Neural cell (in vitro differentiated cells): ENCODE results near the gene TMEM255B.

ENCODE experiments used
- CTCF ChIP-seq: fragments of 450-650 bp; IDR thresholded peaks from 2 replicates; pipeline ENCODE4 v1.5.1; 2014; ENCODE audit warnings: antibody characterized with exemption, mild to moderate bottlenecking, moderate library complexity; ENCODE audit not compliant: poor library complexity, severe bottlenecking
- EP300 ChIP-seq: fragments of 450-650 bp; conservative IDR thresholded peaks from 2 replicates; pipeline ENCODE4 v1.6.1; 2014; ENCODE audit warnings: antibody characterized with exemption, mild to moderate bottlenecking, moderate library complexity; ENCODE audit not compliant: poor library complexity, severe bottlenecking
- EZH2 ChIP-seq: fragments of 200-600, 300-800 bp; shearing (Covaris generic), sonication (generic); IDR thresholded peaks from 2 replicates; pipeline ENCODE4 v1.6.1; 2014; ENCODE audit warnings: antibody characterized with exemption, low read length, borderline replicate concordance, mild to moderate bottlenecking; ENCODE audit not compliant: insufficient read depth, poor library complexity, severe bottlenecking
- MXI1 ChIP-seq: fragments of 450-650 bp; conservative IDR thresholded peaks from 2 replicates; pipeline ENCODE4 v1.6.1; 2014; ENCODE audit warnings: antibody characterized with exemption, mild to moderate bottlenecking; ENCODE audit not compliant: poor library complexity, severe bottlenecking
- RAD21 ChIP-seq: fragments of 450-650 bp; conservative IDR thresholded peaks from 2 replicates; pipeline ENCODE4 v1.6.1; 2014; ENCODE audit warnings: antibody characterized with exemption, mild to moderate bottlenecking, moderate library complexity
- REST ChIP-seq: IDR thresholded peaks from 2 replicates; pipeline ENCODE4 v1.6.1; 2012; ENCODE audit warnings: borderline replicate concordance
- SMC3 ChIP-seq: fragments of 450-650 bp; conservative IDR thresholded peaks from 2 replicates; pipeline ENCODE4 v1.6.1; 2014; ENCODE audit warnings: antibody characterized with exemption, mild to moderate bottlenecking, moderate library complexity; ENCODE audit not compliant: poor library complexity
- TAF1 ChIP-seq: IDR thresholded peaks from 2 replicates; pipeline ENCODE4 v1.6.1; 2012; ENCODE audit warnings: low read depth

- TF ChIP-seq SMC3 (no peak), CTCF (no peak), RAD21 (no peak), EZH2 (no peak), EP300 (no peak), REST (no peak), TAF1 (no peak), MXI1 (no peak)
Observed at GRCh38 chr13:113804017-113804702, 45.1 kb downstream of the TMEM255B start.
